Thoracic aorta (tissue), 2 donors: ENCODE measurements around the gene AOAH. TPM values are rescaled to one million over a fixed set of nuclear protein-coding genes. Genes with fewer than 3 reads are reported as not detected.

Experiments
- ATAC-seq: fragments of 150-250 bp; one replicate; pipeline ENCODE4 v1.8.0; 2017; ENCODE audit warnings: low read depth; ENCODE audit not compliant: insufficient number of reproducible peaks, low FRiP score
- DNase-seq: peaks from one replicate; pipeline ENCODE4 v3.0.0-alpha.2; 2020; ENCODE audit warnings: low spot score
- H3K27ac ChIP-seq, 2 donors: fragments of 200-600 bp; sonication (generic); 1 replicate in 1 of 2; 2 replicates in 1 of 2; pipeline ENCODE4 v1.5.1; 2016; ENCODE audit warnings: mild to moderate bottlenecking in 2 of 2, moderate library complexity in 2 of 2
- H3K27me3 ChIP-seq: fragments of 200-600 bp; sonication (generic); replicated peaks from 2 replicates; pipeline ENCODE4 v1.6.0; 2016; ENCODE audit warnings: mild to moderate bottlenecking; ENCODE audit not compliant: insufficient read depth
- H3K36me3 ChIP-seq: fragments of 200-600 bp; sonication (generic); one replicate; pipeline ENCODE4 v1.5.1; 2016
- H3K4me1 ChIP-seq, 2 donors: fragments of 200-600 bp; sonication (generic); 1 replicate in 1 of 2; 2 replicates in 1 of 2; pipeline versions ENCODE4 v1.5.1 to v1.6.0; 2016; ENCODE audit warnings: low read depth in 2 of 2, mild to moderate bottlenecking in 1 of 2; ENCODE audit not compliant: control insufficient read depth in 1 of 2
- H3K4me3 ChIP-seq: fragments of 200-600 bp; sonication (generic); 2 replicates; pipeline ENCODE4 v1.5.1; 2016; ENCODE audit warnings: mild to moderate bottlenecking
- H3K9me3 ChIP-seq: fragments of 200-600 bp; sonication (generic); 2 replicates; pipeline ENCODE4 v1.5.1; 2016
- total RNA-seq, 2 donors: library from RNA; depleted of rRNA; stranded (reverse); fragments of >200 nt; gene quantifications; one replicate each; pipeline versions ENCODE4 v1.1.0 to v1.2.3, GENCODE V29; 2016
- TF ChIP-seq, protein P1 (sequence below): fragments of 200-600 bp; sonication (generic); IDR thresholded peaks from one replicate; pipeline ENCODE4 v1.5.1; 2019; ENCODE audit warnings: antibody characterized with exemption

Gene AOAH
- total RNA-seq, 2 donors from 2014 or later, result 20.2 to 22.6 TPM

DNA sequence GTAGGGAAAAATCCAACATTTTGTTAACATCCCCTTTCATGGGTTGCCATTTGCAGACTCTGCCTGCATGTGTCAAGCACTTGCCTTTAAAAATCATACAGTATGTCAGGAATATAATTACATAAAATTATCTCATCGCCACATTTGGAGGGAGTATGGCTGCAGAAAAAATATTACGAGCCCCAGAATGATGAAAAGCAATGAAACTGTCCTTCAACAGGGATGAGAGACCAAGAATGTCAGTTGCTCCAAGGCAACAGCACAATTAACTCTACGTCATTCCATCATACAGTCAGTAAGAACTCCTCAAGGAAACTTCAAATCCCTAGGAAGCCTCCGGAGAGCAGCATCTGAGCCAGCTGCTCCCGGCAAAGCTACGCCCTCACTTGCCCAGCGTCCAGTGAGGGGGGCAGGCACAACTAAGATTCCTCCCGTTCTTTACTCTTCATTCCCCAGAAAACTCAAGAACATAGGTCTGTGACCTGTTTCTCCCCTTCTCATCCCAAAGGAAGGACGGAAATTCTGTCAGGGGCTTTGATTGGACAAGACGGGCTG lies 201.8 kb downstream of the AOAH start:
- H3K4me3 ChIP-seq, result no peak overlapping the region
- H3K36me3 ChIP-seq, result no peaks in the 10 kb centered on the region
- ATAC-seq (no peak), DNase-seq (no peak)
- no peaks in the 10 kb centered on the region for H3K9me3 ChIP-seq
- no peak overlapping the region for H3K27ac ChIP-seq
- no peaks in the 10 kb centered on the region for H3K4me1 ChIP-seq
- H3K27me3 ChIP-seq, result no peaks in the 10 kb centered on the region
- TF ChIP-seq, protein P1, sequence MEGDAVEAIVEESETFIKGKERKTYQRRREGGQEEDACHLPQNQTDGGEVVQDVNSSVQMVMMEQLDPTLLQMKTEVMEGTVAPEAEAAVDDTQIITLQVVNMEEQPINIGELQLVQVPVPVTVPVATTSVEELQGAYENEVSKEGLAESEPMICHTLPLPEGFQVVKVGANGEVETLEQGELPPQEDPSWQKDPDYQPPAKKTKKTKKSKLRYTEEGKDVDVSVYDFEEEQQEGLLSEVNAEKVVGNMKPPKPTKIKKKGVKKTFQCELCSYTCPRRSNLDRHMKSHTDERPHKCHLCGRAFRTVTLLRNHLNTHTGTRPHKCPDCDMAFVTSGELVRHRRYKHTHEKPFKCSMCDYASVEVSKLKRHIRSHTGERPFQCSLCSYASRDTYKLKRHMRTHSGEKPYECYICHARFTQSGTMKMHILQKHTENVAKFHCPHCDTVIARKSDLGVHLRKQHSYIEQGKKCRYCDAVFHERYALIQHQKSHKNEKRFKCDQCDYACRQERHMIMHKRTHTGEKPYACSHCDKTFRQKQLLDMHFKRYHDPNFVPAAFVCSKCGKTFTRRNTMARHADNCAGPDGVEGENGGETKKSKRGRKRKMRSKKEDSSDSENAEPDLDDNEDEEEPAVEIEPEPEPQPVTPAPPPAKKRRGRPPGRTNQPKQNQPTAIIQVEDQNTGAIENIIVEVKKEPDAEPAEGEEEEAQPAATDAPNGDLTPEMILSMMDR, result no peak

DNA sequence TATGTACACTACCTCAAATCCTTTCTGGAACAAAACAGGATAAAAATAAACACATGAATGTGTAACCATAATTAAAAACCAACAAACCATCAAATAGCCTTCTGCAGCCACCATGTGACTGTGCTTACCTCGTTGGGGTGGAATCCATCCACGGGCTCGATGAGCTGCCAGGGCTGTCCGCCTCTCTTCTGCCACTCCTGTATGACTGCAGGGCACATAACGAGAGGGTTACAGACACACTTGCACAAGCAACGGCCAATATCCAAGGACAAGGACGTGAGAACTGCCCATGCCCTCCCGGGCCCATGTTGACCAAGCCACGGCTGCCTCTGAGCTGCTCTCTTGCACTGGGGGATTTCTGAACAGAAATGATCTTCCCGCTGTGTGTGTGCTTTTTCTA lies 202.4 kb downstream of the AOAH start:
- no peak overlapping the region for H3K27ac ChIP-seq
- no peak overlapping the region for H3K4me3 ChIP-seq
- ATAC-seq (no peak), DNase-seq (no peak)
- H3K4me1 ChIP-seq, result no peaks in the 10 kb centered on the region
- H3K9me3 ChIP-seq, result no peaks in the 10 kb centered on the region
- H3K36me3 ChIP-seq, result no peaks in the 10 kb centered on the region
- H3K27me3 ChIP-seq, result no peaks in the 10 kb centered on the region
- TF ChIP-seq, protein P1, result no peak

DNA sequence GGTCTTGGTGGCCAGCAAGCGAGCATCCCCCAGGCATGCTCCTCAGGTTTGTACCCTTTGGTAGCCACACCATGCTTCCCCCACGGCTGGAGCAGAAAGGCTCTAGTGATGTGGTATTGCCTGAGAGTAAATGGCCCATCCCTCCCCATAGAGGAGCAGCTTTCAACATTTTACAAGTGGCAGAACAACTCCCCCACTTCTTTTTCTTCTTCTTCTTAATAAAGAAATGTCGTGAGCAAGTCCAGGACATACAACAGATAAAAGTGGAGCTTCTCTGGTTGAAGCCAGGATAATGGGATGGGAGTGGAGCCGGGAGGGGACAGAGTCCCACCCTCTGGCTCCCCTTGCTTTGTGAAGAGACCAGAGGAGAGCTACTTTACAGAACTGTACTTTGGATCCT lies 203.2 kb downstream of the AOAH start:
- Histone ChIP-seq H3K9me3 (no peaks in the 10 kb centered on the region), H3K27me3 (no peaks in the 10 kb centered on the region), H3K4me1 (no peaks in the 10 kb centered on the region), H3K4me3 (no peak overlapping the region), H3K36me3 (no peaks in the 10 kb centered on the region), H3K27ac (no peak overlapping the region)
- ATAC-seq (no peak), DNase-seq (no peak)
- TF ChIP-seq, protein P1, result no peak

DNA sequence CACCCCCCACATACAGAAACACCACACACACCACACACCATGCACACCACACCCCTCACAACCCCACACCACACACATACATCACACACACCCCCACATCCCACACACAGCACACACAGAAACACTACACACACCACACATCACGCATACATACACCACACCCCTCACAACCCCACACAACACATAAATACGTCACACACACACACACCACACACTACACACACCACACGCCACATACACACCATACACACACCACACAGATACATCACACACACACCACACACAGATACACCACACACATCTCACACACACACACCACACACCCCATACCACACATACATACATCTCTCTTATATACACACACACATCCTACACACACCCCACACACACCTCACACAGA lies 208.4 kb downstream of the AOAH start:
- Histone ChIP-seq H3K27me3 (no peaks in the 10 kb centered on the region), H3K4me3 (no peak overlapping the region), H3K27ac (no peak overlapping the region), H3K9me3 (no peaks in the 10 kb centered on the region), H3K4me1 (no peaks in the 10 kb centered on the region), H3K36me3 (no peaks in the 10 kb centered on the region)
- DNase-seq, result no peak
- ATAC-seq, result no peak
- TF ChIP-seq, protein P1, result no peak

DNA sequence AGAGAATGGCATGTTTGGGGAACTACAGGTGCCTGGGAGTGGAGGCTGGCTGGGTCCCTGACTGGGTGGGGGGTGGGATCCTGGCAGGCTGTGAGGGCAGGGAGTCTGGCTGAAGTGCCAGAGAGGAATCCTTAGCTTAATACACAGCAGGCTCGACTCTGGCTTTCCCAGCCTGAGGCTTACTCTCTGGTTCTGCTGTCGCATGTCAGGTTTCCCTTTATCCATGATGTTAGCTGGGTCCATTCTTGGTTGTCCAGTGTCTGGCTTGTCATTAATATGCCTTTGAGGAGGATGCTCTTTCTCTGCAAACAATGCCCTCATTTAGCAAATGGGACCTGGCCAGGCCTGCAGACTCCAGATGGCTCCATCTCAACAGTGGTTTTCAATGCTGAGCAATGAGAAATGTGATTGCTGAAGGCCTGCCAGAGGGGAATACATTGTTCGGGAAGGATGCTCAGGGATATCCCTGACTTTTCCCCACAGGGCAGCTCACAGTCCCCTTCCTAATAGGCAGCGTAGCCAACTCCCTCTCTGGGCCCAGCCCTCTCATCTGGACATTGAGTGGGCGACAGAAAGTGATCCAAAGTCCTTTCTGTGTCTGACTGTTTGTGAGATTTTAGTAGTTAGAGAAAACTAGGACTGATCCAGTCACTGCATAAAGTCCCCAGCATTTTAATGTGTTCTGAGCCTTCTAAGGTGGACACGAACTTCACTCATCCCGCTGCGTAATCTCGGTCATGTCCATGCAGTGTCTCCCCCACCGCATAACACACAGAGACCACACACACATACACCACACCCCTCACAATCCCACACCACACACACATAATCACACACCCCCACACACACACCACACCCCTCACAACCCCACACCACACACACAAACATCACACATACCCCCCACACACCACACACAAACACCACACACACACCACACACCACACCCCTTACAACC lies 209.7 kb downstream of the AOAH start:
- TF ChIP-seq, protein P1, result no peak
- DNase-seq (no peak), ATAC-seq (no peak)
- H3K4me3 ChIP-seq, result no peak overlapping the region
- H3K27ac ChIP-seq, result no peak overlapping the region
- H3K9me3 ChIP-seq, result no peaks in the 10 kb centered on the region
- no peaks in the 10 kb centered on the region for H3K36me3 ChIP-seq
- no peaks in the 10 kb centered on the region for H3K27me3 ChIP-seq
- no peaks in the 10 kb centered on the region for H3K4me1 ChIP-seq
